IMR-90 (cell line): ENCODE measurements around the gene ENDOV. TPM values are rescaled to one million over a fixed set of nuclear protein-coding genes. Genes with fewer than 3 reads are reported as not detected.

ENCODE experiments used
- ATAC-seq: fragments of 200-7000 bp; cut with Tn5 transposase; 2 replicates; pipeline ENCODE4 v1.9.1; 2020; ENCODE audit warnings: low read depth, mild to moderate bottlenecking, moderate library complexity
- BruUV-seq: library from RNA; stranded (reverse); fragments of 400-500 nt; replicated peaks from 2 replicates; lab custom pipeline; 2021; lab: Mats Ljungman, UMichigan
- CTCF ChIA-PET: fragments of 300-600 bp; formaldehyde crosslinking; extraction: SDS; loops from one replicate; lab custom pipeline; 2021; ENCODE audit warnings: antibody characterized with exemption; lab: Yijun Ruan, JAX
- POLR2A ChIA-PET: fragments of 300-600 bp; sonication (Branson Sonifier 250); formaldehyde crosslinking; loops from one replicate; lab custom pipeline; 2022; ENCODE audit warnings: antibody characterized with exemption; ENCODE audit not compliant: unreplicated experiment; lab: Charles Lee
- DNase-seq: peaks from one replicate; pipeline ENCODE4 v3.0.0; 2013
- H2AFZ ChIP-seq: replicated peaks from 2 replicates; pipeline ENCODE3; 2013; ENCODE audit warnings: low read length, mild to moderate bottlenecking; ENCODE audit not compliant: poor library complexity
- H2AK5ac ChIP-seq: 2 replicates; pipeline ENCODE4 v1.6.1; 2013; ENCODE audit warnings: low read depth, low read length, inconsistent platforms
- H2AK9ac ChIP-seq: replicated peaks from 2 replicates; pipeline ENCODE3; 2013; ENCODE audit warnings: mild to moderate bottlenecking, low read depth, low read length, moderate library complexity; ENCODE audit not compliant: poor library complexity
- H2BK120ac ChIP-seq: 2 replicates; pipeline ENCODE4 v1.6.1; 2013; ENCODE audit warnings: low read depth, low read length, inconsistent platforms
- H2BK15ac ChIP-seq: 3 replicates; pipeline ENCODE4 v1.6.1; 2013; ENCODE audit warnings: low read depth, low read length, inconsistent platforms
- H2BK20ac ChIP-seq: 2 replicates; pipeline ENCODE4 v1.6.1; 2013; ENCODE audit warnings: low read depth, mild to moderate bottlenecking, inconsistent platforms, low read length, moderate library complexity
- H2BK5ac ChIP-seq: 2 replicates; pipeline ENCODE4 v1.6.1; 2013; ENCODE audit warnings: mild to moderate bottlenecking, low read depth, low read length, inconsistent platforms; ENCODE audit not compliant: poor library complexity, severe bottlenecking
- H3K14ac ChIP-seq: replicated peaks from 2 replicates; pipeline ENCODE4 v1.6.1; 2013; ENCODE audit warnings: low read depth, low read length, inconsistent platforms
- H3K18ac ChIP-seq: 2 replicates; pipeline ENCODE4 v1.6.1; 2013; ENCODE audit warnings: low read depth, low read length, control low read depth
- H3K23ac ChIP-seq: 2 replicates; pipeline ENCODE4 v1.6.1; 2013; ENCODE audit warnings: low read depth, low read length, inconsistent platforms
- H3K27ac ChIP-seq: 2 replicates; pipeline ENCODE4 v1.5.1; 2013; ENCODE audit warnings: mild to moderate bottlenecking, control low read depth, low read length; ENCODE audit not compliant: insufficient read depth
- H3K27me3 ChIP-seq: 2 replicates; pipeline ENCODE4 v1.6.1; 2013; ENCODE audit warnings: low read length; ENCODE audit not compliant: control insufficient read depth, insufficient read depth
- H3K36me3 ChIP-seq: 2 replicates; pipeline ENCODE4 v1.6.1; 2013; ENCODE audit warnings: low read length, mixed read lengths; ENCODE audit not compliant: control insufficient read depth, insufficient read depth
- H3K4ac ChIP-seq: 2 replicates; pipeline ENCODE4 v1.6.1; 2013; ENCODE audit warnings: low read depth, low read length, inconsistent platforms
- H3K4me1 ChIP-seq: 2 replicates; pipeline ENCODE4 v1.6.1; 2013; ENCODE audit warnings: low read length, mixed read lengths; ENCODE audit not compliant: control insufficient read depth, insufficient read depth
- H3K4me2 ChIP-seq: 2 replicates; pipeline ENCODE4 v1.6.1; 2013; ENCODE audit warnings: low read depth, mild to moderate bottlenecking, control low read depth, low read length, moderate library complexity
- H3K4me3 ChIP-seq: 2 replicates; pipeline ENCODE4 v1.5.1; 2013; ENCODE audit warnings: low read depth, mild to moderate bottlenecking, control low read depth, low read length, moderate library complexity; ENCODE audit not compliant: insufficient read depth
- H3K56ac ChIP-seq: 2 replicates; pipeline ENCODE4 v1.6.1; 2013; ENCODE audit warnings: low read length, inconsistent platforms; ENCODE audit not compliant: insufficient read depth; ENCODE audit errors: extremely low read depth
- H3K79me1 ChIP-seq, 2 experiments: 2 replicates each; pipeline ENCODE4 v1.6.1; 2013; ENCODE audit warnings: low read length in 2 of 2, inconsistent platforms in 1 of 2, low read depth in 1 of 2
- H3K9ac ChIP-seq: 2 replicates; pipeline ENCODE4 v1.6.1; 2013; ENCODE audit warnings: low read depth, low read length, control low read depth
- H3K9me1 ChIP-seq: 2 replicates; pipeline ENCODE4 v1.6.1; 2013; ENCODE audit warnings: low read length, inconsistent platforms; ENCODE audit not compliant: insufficient read depth
- H3K9me3 ChIP-seq: 2 replicates; pipeline ENCODE4 v1.6.1; 2013; ENCODE audit warnings: low read length; ENCODE audit not compliant: control insufficient read depth, insufficient read depth
- H4K20me1 ChIP-seq: 2 replicates; pipeline ENCODE4 v1.6.1; 2013; ENCODE audit warnings: low read length, inconsistent platforms; ENCODE audit not compliant: insufficient read depth
- H4K5ac ChIP-seq: 2 replicates; pipeline ENCODE4 v1.6.1; 2013; ENCODE audit warnings: mild to moderate bottlenecking, low read depth, low read length, control low read depth
- H4K8ac ChIP-seq, 2 experiments: 2 replicates each; pipeline ENCODE4 v1.6.1; 2013; ENCODE audit warnings: low read depth in 2 of 2, low read length in 2 of 2, control low read depth in 1 of 2, inconsistent platforms in 1 of 2
- H4K91ac ChIP-seq: 2 replicates; pipeline ENCODE4 v1.6.1; 2013; ENCODE audit warnings: low read depth, low read length, inconsistent platforms; ENCODE audit not compliant: insufficient read depth
- BHLHE40 ChIP-seq: fragments of 150-350 bp; IDR thresholded peaks from 2 replicates; pipeline ENCODE4 v1.6.1; 2016; ENCODE audit warnings: mild to moderate bottlenecking, low read depth, low read length
- CEBPB ChIP-seq: IDR thresholded peaks from 2 replicates; pipeline ENCODE4 v1.6.1; 2012; ENCODE audit warnings: low read depth, low read length, improper control_type of control experiment
- CHD1 ChIP-seq: IDR thresholded peaks from 2 replicates; pipeline ENCODE4 v1.6.1; 2012; ENCODE audit warnings: low read depth, low read length, improper control_type of control experiment
- FOS ChIP-seq: fragments of 150-350 bp; IDR thresholded peaks from 2 replicates; pipeline ENCODE4 v1.6.1; 2016; ENCODE audit warnings: low read depth, low read length
- MAZ ChIP-seq: IDR thresholded peaks from 2 replicates; pipeline ENCODE4 v1.6.1; 2012; ENCODE audit warnings: low read depth, mild to moderate bottlenecking, low read length, improper control_type of control experiment, moderate library complexity, borderline replicate concordance
- NFE2L2 ChIP-seq: fragments of 150-350 bp; IDR thresholded peaks from 2 replicates; pipeline ENCODE4 v1.6.1; 2016; ENCODE audit warnings: low read depth, mild to moderate bottlenecking, low read length
- POLR2A ChIP-seq: IDR thresholded peaks from 2 replicates; pipeline ENCODE4 v1.6.1; 2012; ENCODE audit warnings: mild to moderate bottlenecking, low read depth, low read length
- RFX5 ChIP-seq: IDR thresholded peaks from 2 replicates; pipeline ENCODE4 v1.8.0; 2012; ENCODE audit warnings: low read depth, mild to moderate bottlenecking, low read length, moderate library complexity
- SMC3 ChIP-seq: fragments of 150-350 bp; IDR thresholded peaks from 2 replicates; pipeline ENCODE4 v1.6.1; 2016; ENCODE audit warnings: low read depth, mild to moderate bottlenecking, antibody characterized with exemption, low read length, moderate library complexity
- WGBS, 2 experiments: methylation state at CpG; one replicate each; pipeline versions ENCODE4 v1.1.5 to v1.1.7; 2013; ENCODE audit warnings: missing lambda C conversion rate in 2 of 2; ENCODE audit not compliant: insufficient read length in 1 of 2; ENCODE audit errors: extremely low coverage in 2 of 2; 5-methylcytosine and 5-hydroxymethylcytosine counted together
- dilution Hi-C: fragments of 300-500 bp; cut with HindIII; formaldehyde crosslinking; loops from one replicate; pipeline ENCODE4 v1.14.3; 2018; ENCODE audit warnings: low sequenced_read_pairs; ENCODE audit not compliant: unreplicated experiment
- in situ Hi-C: fragments of 300-500 bp; cut with MboI; formaldehyde crosslinking; loops from 3 replicates; pipeline ENCODE4 v1.14.3; 2019; ENCODE audit warnings: low sequenced_read_pairs, inconsistent platforms, mixed read lengths
- intact Hi-C: fragments of 100-400 bp; cut with micrococcal nuclease; formaldehyde crosslinking; loops from 2 replicates; pipeline ENCODE4 v1.10.0; 2022
- polyA plus RNA-seq, 3 experiments: library from polyadenylated mRNA; depleted of rRNA; stranded (reverse); fragments of >200 nt; gene quantifications; 2 replicates each; pipeline ENCODE4 v1.2.3, GENCODE V29; 2012; ENCODE audit warnings: low replicate concordance in 1 of 3
- total RNA-seq: library from RNA; depleted of rRNA; stranded (reverse); fragments of >200 nt; gene quantifications from 2 replicates; pipeline ENCODE4 v1.2.3, GENCODE V29; 2012
- TF ChIP-seq, protein P1 (sequence below): conservative IDR thresholded peaks from 2 replicates; pipeline ENCODE4 v1.5.1; 2012; ENCODE audit warnings: mild to moderate bottlenecking, low read depth, low read length, improper control_type of control experiment
- TF ChIP-seq, protein P2 (sequence below): fragments of 150-350 bp; IDR thresholded peaks from 2 replicates; pipeline ENCODE4 v1.6.1; 2016; ENCODE audit warnings: low read depth, mild to moderate bottlenecking, low read length, moderate library complexity, borderline replicate concordance

The ENDOV gene
- total and polyA plus RNA-seq, 2 of the 4 experiments (the other 2 are of a cell fraction), result 15.1 to 30.3 TPM

GRCh38 chr17:80393241-80393890, 21.6 kb upstream of the ENDOV start (continued):
- TF ChIP-seq, protein P1, sequence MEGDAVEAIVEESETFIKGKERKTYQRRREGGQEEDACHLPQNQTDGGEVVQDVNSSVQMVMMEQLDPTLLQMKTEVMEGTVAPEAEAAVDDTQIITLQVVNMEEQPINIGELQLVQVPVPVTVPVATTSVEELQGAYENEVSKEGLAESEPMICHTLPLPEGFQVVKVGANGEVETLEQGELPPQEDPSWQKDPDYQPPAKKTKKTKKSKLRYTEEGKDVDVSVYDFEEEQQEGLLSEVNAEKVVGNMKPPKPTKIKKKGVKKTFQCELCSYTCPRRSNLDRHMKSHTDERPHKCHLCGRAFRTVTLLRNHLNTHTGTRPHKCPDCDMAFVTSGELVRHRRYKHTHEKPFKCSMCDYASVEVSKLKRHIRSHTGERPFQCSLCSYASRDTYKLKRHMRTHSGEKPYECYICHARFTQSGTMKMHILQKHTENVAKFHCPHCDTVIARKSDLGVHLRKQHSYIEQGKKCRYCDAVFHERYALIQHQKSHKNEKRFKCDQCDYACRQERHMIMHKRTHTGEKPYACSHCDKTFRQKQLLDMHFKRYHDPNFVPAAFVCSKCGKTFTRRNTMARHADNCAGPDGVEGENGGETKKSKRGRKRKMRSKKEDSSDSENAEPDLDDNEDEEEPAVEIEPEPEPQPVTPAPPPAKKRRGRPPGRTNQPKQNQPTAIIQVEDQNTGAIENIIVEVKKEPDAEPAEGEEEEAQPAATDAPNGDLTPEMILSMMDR, result no peak
- TF ChIP-seq NFE2L2 (no peak), BHLHE40 (no peak)

GRCh38 chr17:80393961-80394360, 21.0 kb upstream of the ENDOV start:
- Histone ChIP-seq H2AK9ac (no peak overlapping the region), H3K4me2 (no peak overlapping the region), H3K36me3 (peaks cover 46% of the 10 kb centered on the region), H4K5ac (no peak overlapping the region), H3K23ac (no peak overlapping the region), H3K14ac (no peak overlapping the region), H4K8ac (no peak overlapping the region), H2BK20ac (no peak overlapping the region), H2BK120ac (no peak overlapping the region), H4K91ac (no peak overlapping the region), H3K9me3 (no peaks in the 10 kb centered on the region), H3K9me1 (0 out of 2 replicates have a peak, but pooled peaks cover 2% of the 10 kb centered on the region), H3K56ac (no peak overlapping the region; the same call in 1 of the 2 replicates), H3K4ac (no peak overlapping the region), H3K9ac (no peak overlapping the region), H2AK5ac (no peak overlapping the region), H2BK5ac (no peak overlapping the region), H2BK15ac (no peak overlapping the region), H3K18ac (no peak overlapping the region), H3K27me3 (no peaks in the 10 kb centered on the region), H2AFZ (no peak overlapping the region), H3K4me3 (no peak overlapping the region), H3K79me1 (peaks cover 0 to 8% of the 10 kb centered on the region in 2 experiments; a peak in 2 of 4 replicates), H4K20me1 (no peaks in the 10 kb centered on the region), H3K27ac (no peak overlapping the region), H3K4me1 (peaks cover 2% of the 10 kb centered on the region)
- DNase-seq (no peak), ATAC-seq (no peak)
- ChIA-PET POLR2A (no interaction called here), CTCF (no interaction called here)
- intact Hi-C loops, result no loop called here
- dilution Hi-C loops, result no loop called here
- in situ Hi-C loops, result no loop called here
- WGBS, 2 experiments, result 39% methylated on average over 3 of the region's 4 CpGs; no CpG with 5 or more reads in 1 of the 2 experiments
- BruUV-seq, result no TSS peak
- TF ChIP-seq FOS (no peak), SMC3 (no peak), RFX5 (no peak), CEBPB (no peak), CHD1 (no peak), POLR2A (no peak), MAZ (no peak), NFE2L2 (no peak)
- TF ChIP-seq, protein P1, result no peak
- TF ChIP-seq, protein P2, sequence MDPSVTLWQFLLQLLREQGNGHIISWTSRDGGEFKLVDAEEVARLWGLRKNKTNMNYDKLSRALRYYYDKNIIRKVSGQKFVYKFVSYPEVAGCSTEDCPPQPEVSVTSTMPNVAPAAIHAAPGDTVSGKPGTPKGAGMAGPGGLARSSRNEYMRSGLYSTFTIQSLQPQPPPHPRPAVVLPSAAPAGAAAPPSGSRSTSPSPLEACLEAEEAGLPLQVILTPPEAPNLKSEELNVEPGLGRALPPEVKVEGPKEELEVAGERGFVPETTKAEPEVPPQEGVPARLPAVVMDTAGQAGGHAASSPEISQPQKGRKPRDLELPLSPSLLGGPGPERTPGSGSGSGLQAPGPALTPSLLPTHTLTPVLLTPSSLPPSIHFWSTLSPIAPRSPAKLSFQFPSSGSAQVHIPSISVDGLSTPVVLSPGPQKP, result no peak
